ENCODE results near the gene CCDC78. TPM values are rescaled to one million over a fixed set of nuclear protein-coding genes. Genes with fewer than 3 reads are reported as not detected.
A peak's percentile ranks its signal among the peaks of the same experiment; 100 is the strongest.

The CCDC78 gene
- total and polyA plus RNA-seq, 2 of the 13 experiments (the other 11 are each of a cell fraction or from before 2014, with no cell fraction given), result 0.53 to 1.5 TPM

DNA sequence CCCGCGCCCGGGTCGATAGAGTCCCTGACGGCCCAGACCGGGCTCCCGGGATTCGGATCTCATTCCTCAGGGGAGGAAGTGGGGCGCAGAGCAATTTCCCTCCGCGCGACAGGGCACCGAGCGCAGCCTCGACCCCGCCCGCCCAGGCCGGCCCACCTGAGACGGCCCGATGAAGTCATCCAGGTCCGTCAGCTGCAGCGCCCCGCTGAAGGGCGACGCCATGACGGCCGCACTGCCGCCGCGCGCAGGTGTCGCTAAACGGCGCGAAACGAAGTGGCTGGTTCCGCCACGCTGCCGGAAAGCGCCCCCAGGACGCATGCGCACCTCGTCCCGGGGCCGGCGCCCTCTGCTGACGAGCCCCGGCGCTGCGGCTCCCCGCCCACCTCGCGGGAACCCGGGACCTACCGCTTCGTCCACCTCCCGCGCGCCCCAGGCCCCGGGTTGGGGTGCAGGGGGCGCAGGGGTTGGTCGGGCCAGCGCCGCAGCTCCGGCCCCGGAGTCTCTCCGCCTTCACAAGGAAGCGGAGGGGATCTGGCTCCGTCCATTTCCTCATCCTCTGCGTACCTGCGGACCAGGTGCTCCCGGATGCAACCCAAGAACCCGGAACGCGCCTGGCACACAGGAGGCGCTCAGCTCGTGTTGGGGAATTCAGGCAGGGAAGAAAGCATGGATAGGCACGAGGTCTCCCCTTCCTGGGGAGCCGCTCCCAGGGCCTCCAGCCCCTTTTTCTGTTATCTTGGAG lies 14.7 kb upstream of the CCDC78 start, which contains the start of gene CIAO3 (continued):
- TF ChIP-seq FOXJ3 (CRISPR knock-in tag; IDR thresholded peaks at IDR 0.05; ENCODE audit: borderline replicate concordance) (no peak), FOXP1 (IDR thresholded peaks at IDR 0.05) (no peak), FOXP1 (CRISPR knock-in tag; IDR thresholded peaks at IDR 0.05) (0 out of 2 replicates have a peak, but pooled peaks have one; percentile 18), MEIS2 (CRISPR knock-in tag; IDR thresholded peaks at IDR 0.05) (no peak; the same call in 1 of the 2 replicates), NPAS2 (CRISPR knock-in tag; IDR thresholded peaks at IDR 0.05; ENCODE audit: borderline replicate concordance) (no peak), EED (CRISPR knock-in tag; IDR thresholded peaks at IDR 0.05) (0 out of 2 replicates have a peak, but pooled peaks have one; percentile 40), JDP2 (CRISPR knock-in tag; IDR thresholded peaks at IDR 0.05; ENCODE audit: borderline replicate concordance) (no peak; the same call in 1 of the 2 replicates), ZNF343 (CRISPR knock-in tag; IDR thresholded peaks at IDR 0.05) (peak; percentile 47; the same call in 1 of the 2 replicates), PHF8 (CRISPR knock-in tag; IDR thresholded peaks at IDR 0.05) (peak; percentile 82), CBX5 (CRISPR knock-in tag; IDR thresholded peaks at IDR 0.05; ENCODE audit: borderline replicate concordance) (0 out of 2 replicates have a peak, but pooled peaks have one; percentile 50), NR1H2 (CRISPR knock-in tag; IDR thresholded peaks at IDR 0.05; ENCODE audit: borderline replicate concordance, low read depth) (no peak), ZNF432 (CRISPR knock-in tag; IDR thresholded peaks at IDR 0.05; ENCODE audit: borderline replicate concordance) (no peak), ZNF274 (CRISPR knock-in tag; IDR thresholded peaks at IDR 0.05) (peak; percentile 31; the same call in 1 of the 2 replicates), TARDBP (CRISPR knock-in tag; IDR thresholded peaks at IDR 0.05) (peak; percentile 93), HMGA1 (CRISPR knock-in tag; conservative IDR thresholded peaks at IDR 0.05) (no peak)
- TF ChIP-seq, protein P1, sequence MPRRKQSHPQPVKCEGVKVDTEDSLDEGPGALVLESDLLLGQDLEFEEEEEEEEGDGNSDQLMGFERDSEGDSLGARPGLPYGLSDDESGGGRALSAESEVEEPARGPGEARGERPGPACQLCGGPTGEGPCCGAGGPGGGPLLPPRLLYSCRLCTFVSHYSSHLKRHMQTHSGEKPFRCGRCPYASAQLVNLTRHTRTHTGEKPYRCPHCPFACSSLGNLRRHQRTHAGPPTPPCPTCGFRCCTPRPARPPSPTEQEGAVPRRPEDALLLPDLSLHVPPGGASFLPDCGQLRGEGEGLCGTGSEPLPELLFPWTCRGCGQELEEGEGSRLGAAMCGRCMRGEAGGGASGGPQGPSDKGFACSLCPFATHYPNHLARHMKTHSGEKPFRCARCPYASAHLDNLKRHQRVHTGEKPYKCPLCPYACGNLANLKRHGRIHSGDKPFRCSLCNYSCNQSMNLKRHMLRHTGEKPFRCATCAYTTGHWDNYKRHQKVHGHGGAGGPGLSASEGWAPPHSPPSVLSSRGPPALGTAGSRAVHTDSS (CRISPR knock-in tag; conservative IDR thresholded peaks at IDR 0.05), result no peak
- TF ChIP-seq, protein P2, sequence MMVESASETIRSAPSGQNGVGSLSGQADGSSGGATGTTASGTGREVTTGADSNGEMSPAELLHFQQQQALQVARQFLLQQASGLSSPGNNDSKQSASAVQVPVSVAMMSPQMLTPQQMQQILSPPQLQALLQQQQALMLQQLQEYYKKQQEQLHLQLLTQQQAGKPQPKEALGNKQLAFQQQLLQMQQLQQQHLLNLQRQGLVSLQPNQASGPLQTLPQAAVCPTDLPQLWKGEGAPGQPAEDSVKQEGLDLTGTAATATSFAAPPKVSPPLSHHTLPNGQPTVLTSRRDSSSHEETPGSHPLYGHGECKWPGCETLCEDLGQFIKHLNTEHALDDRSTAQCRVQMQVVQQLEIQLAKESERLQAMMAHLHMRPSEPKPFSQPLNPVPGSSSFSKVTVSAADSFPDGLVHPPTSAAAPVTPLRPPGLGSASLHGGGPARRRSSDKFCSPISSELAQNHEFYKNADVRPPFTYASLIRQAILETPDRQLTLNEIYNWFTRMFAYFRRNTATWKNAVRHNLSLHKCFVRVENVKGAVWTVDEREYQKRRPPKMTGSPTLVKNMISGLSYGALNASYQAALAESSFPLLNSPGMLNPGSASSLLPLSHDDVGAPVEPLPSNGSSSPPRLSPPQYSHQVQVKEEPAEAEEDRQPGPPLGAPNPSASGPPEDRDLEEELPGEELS (CRISPR knock-in tag; IDR thresholded peaks at IDR 0.05), result no peak
- TF ChIP-seq, protein P3, sequence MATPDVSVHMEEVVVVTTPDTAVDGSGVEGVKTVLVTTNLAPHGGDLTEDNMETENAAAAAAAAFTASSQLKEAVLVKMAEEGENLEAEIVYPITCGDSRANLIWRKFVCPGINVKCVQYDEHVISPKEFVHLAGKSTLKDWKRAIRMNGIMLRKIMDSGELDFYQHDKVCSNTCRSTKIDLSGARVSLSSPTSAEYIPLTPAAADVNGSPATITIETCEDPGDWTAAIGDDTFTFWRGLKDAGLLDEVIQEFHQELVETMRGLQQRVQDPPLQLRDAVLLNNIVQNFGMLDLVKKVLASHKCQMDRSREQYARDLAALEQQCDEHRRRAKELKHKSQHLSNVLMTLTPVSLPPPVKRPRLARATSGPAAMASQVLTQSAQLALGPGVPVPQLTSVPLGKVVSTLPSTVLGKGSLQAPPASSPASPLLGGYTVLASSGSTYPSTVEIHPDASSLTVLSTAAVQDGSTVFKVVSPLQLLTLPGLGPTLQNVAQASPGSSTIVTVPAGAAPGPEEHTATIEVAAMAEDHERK (CRISPR knock-in tag; IDR thresholded peaks at IDR 0.05; ENCODE audit: low read depth), result peak; percentile 78
- TF ChIP-seq, protein P4, sequence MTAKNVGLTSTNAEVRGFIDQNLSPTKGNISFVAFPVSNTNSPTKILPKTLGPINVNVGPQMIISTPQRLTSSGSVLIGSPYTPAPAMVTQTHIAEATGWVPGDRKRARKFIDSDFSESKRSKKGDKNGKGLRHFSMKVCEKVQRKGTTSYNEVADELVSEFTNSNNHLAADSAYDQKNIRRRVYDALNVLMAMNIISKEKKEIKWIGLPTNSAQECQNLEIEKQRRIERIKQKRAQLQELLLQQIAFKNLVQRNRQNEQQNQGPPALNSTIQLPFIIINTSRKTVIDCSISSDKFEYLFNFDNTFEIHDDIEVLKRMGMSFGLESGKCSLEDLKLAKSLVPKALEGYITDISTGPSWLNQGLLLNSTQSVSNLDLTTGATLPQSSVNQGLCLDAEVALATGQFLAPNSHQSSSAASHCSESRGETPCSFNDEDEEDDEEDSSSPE (CRISPR knock-in tag; IDR thresholded peaks at IDR 0.05), result peak; percentile 84
- TF ChIP-seq, protein P5, sequence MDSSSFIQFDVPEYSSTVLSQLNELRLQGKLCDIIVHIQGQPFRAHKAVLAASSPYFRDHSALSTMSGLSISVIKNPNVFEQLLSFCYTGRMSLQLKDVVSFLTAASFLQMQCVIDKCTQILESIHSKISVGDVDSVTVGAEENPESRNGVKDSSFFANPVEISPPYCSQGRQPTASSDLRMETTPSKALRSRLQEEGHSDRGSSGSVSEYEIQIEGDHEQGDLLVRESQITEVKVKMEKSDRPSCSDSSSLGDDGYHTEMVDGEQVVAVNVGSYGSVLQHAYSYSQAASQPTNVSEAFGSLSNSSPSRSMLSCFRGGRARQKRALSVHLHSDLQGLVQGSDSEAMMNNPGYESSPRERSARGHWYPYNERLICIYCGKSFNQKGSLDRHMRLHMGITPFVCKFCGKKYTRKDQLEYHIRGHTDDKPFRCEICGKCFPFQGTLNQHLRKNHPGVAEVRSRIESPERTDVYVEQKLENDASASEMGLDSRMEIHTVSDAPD (CRISPR knock-in tag; IDR thresholded peaks at IDR 0.05), result 0 out of 2 replicates have a peak, but pooled peaks have one; percentile 62
- TF ChIP-seq, protein P6, sequence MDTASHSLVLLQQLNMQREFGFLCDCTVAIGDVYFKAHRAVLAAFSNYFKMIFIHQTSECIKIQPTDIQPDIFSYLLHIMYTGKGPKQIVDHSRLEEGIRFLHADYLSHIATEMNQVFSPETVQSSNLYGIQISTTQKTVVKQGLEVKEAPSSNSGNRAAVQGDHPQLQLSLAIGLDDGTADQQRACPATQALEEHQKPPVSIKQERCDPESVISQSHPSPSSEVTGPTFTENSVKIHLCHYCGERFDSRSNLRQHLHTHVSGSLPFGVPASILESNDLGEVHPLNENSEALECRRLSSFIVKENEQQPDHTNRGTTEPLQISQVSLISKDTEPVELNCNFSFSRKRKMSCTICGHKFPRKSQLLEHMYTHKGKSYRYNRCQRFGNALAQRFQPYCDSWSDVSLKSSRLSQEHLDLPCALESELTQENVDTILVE (CRISPR knock-in tag; IDR thresholded peaks at IDR 0.05), result peak; percentile 84
